SHP77 (cell line): Measurements from ENCODE around the gene STIMATE.

ENCODE experiments used
- DNase-seq, 2 experiments: peaks; one replicate each; lab custom pipeline; 2025; lab: John Stamatoyannopoulos, UW

The STIMATE gene

GRCh38 chr3:52841211-52841980 lies 56.0 kb downstream of the STIMATE start:
- no peak for DNase-seq

GRCh38 chr3:52839892-52840545 lies 57.3 kb downstream of the STIMATE start:
- DNase-seq: no peak

DNA sequence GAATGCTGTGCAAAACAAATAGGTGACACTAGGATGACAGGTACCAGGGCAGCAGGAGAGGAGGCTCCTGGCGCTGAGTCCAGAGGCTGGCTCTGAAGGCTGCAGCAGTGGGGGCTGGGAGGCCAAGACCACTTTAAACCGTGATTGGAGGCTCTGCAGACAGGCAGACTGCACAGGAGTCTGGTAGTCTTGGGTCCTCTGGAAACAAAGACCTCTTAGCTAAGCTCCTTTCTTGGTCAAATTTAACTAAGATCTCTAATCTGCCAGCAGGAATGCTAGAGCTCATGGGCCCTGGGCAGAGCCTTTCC lies 58.1 kb downstream of the STIMATE start:
- no peak for DNase-seq

- DNase-seq: no peak
Measured at GRCh38 chr3:52838561-52839267, 58.6 kb downstream of the STIMATE start.

- DNase-seq: no peak
Measured at GRCh38 chr3:52836986-52837385, 60.4 kb downstream of the STIMATE start.

DNA sequence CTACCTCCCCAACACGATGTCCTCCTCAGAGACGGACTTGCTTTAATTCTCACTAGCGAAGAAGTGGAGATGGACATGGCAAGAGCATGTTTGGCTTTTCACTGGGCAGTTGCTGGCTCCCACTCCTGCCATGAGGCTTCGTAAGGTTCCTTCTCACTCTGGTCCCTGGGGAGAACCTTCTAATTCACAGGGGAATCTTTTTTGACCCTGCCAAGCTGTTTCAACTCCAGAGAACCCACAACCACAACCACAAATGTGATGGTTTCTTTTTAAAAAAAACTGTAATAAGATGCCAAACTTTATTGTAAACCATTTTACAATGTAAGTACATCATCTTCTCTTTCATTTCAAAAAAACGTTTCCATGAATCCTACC lies 60.9 kb downstream of the STIMATE start:
- no peak for DNase-seq

- no peak for DNase-seq
Measured at GRCh38 chr3:52835766-52836470, 61.4 kb downstream of the STIMATE start.

DNA sequence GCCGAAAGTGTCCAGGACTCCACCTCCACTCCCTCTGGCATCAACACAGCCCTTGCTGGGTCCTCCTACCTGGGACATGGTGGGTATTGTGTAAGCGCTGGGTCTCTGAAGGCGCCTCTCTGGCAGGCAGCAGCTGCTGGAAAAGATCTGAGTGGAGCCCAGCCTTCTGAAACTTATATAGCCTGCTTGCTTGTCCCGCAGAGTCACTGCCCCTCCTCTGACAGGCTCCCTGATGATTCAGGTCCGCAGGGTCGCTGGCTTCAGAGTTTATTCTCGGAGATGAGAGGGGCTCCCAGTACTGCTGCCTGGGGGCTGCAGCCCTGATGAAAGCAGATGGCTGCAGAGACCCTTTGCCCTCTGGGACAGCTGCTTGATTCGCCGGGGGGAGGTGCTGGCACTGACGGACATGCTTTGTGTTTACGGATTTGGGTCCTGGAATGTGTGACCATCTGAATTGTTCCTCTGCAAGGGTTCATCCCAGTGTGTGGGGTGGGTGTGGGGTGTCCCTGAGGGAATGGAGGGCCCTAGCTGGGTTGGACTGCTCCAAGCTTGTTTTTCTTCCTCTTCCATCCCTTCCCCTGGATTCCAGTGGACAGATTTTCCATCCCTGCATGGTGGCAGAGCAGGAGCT lies 62.4 kb downstream of the STIMATE start, which contains the start of gene MUSTN1:
Gene MUSTN1, minus strand, starts transcription at position 149 of the 631 bp plus-strand sequence. Its CDS starts 71 bp downstream, at position 78.
- no peak for DNase-seq

GRCh38 chr3:52833202-52833601 lies 64.1 kb downstream of the STIMATE start:
- no peak for DNase-seq

- peak; percentile 78 to 80 for DNase-seq
Measured at GRCh38 chr3:52831500-52832301, 65.6 kb downstream of the STIMATE start.

DNA sequence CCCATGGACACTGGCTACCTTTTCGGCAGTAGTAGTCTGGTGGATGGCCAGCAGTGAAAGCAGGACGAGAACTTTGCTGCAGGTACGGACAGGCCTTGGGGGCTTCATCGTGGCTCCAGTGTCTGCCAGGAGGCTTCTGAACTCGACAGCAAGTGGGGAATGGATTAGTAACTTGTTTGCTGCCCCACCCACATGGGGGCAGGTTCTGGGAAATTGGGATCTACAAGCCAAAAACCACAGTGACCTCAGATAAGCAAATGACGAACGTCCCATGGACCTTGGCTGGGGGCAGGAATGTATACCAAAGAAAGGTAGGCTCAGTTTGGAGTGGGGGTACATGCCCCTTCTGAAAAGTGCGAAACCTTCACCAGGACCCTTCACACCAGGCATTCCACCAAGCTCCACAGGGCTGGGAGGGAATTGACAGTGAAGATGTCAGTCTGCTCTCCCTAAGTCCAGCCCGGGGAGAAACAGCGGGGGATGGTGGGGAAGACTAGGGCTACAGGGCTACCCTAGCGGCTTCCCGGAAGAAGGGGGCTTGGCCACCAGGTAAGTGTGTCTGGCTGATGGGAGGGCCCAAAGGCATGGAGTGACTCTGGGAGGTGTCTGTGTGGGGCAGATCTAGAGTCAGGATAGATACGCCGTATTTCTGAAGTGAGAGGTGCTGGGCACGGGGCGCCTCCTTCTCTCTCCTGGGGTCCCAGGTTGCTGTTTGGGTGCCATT lies 66.7 kb downstream of the STIMATE start, which contains the start of gene ITIH4:
Gene ITIH4, minus strand, starts transcription at position 138 of the 724 bp plus-strand sequence. Its CDS starts 30 bp downstream, at position 108.
- no peak for DNase-seq

DNA sequence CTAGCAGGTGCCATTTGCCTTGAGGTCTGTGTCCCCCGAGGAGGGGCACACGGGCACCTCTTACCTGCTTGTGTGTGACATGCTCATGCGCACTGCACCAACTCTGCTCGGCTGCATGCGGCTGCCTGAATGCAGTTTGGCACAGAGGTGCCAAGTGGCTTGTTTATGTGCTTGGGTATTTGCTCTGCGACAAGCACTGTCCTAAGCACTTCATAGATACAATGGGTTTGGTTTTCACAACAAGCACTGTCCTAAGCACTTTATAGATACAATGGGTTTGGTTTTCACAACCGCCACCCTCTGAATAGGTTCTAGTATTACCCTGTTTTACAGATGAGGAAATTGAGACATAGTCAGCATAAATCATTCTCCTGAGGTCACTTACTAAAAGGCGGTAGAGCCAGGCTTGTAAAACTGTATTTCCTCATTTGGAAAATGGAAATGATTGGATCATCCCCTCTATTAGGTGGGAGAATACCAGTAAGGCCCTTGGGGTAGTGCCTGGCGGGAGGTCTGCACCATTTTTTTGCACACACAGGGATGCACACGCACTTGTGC lies 67.4 kb downstream of the STIMATE start:
- no peak for DNase-seq

DNA sequence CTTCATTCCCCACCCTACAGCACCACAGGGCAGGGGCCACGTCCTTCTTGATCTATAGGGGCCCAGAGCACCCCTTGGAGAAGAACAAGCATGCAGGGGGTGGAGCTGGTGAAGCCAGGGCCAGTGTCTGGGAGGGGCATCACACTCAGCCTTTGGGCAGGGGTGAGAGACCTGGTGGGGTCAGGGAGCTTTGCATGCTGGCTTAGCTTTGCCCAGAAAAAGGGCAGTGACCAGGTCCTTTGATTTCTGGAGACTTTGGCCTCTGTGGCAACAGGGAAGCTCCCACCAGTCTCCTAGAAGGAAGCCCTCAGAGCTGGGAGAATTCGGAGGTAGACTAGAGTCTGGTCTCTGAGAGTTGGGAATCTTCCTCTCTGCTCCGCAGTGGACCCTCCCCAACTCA lies 67.9 kb downstream of the STIMATE start:
- DNase-seq: no peak

DNA sequence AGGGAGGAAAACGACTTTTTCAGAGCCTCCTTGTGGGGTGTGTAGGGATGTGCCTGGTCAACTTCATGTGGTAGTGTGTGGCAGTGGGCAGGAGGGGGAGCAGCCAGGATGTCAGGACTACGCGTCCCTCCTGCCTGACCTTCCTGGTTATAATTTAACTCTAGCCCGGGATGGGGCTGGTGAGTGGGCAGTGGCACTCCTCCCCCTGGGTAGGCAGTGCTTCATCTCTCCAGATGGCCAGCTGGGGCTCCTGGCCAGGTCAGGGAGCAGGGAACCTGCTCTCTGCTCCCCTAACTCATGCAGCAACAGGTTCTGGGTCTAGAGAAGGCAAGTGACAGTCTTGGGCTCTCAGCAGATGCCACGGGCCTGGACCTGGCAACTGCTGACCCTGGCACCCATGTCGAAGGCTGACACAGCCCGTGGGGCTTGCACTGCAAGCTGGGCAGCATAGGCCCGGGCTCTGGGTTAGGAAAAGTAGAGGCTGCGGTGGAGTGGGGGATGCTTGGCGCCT lies 69.4 kb downstream of the STIMATE start:
- DNase-seq: no peak

DNA sequence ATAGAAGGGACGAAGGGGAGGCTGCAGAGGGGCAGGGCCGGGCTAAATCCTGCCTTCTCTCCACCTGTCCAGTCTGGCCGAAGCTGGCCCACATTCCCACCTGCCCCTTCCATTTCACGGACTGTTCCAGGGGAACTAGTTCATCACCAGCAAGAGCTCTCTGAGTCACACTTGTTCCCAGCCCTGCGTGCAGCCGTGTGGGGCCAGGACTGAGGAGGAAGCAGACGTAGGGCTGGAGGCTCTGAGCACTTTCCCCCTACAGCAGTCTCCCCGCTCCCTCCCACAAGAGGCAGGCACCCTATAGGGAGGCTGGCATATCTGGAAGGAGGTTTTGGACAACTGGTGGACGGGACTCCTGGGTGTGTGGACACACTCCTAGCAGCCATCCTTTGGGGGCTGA lies 69.9 kb downstream of the STIMATE start:
- no peak for DNase-seq

GRCh38 chr3:52824037-52824436 lies 73.3 kb downstream of the STIMATE start:
- no peak for DNase-seq

- DNase-seq: no peak
Measured at GRCh38 chr3:52822363-52822762, 75.0 kb downstream of the STIMATE start.

GRCh38 chr3:52820736-52821135 lies 76.6 kb downstream of the STIMATE start:
- DNase-seq: peak; percentile 50 to 54

GRCh38 chr3:52819936-52820335 lies 77.4 kb downstream of the STIMATE start:
- DNase-seq: peak in 1 of 2 experiments; percentile 38

GRCh38 chr3:52817860-52818259 lies 79.5 kb downstream of the STIMATE start:
- DNase-seq: no peak
